H1 (cell line): ENCODE data around the gene SHISA9. TPM values are rescaled to one million over a fixed set of nuclear protein-coding genes. Genes with fewer than 3 reads are reported as not detected.

Experiments used
- CTCF ChIA-PET: fragments of 300-600 bp; sonication (Branson Sonifier 250); formaldehyde crosslinking; loops from one replicate; lab custom pipeline; 2021; ENCODE audit not compliant: partially characterized antibody; lab: Charles Lee
- POLR2A ChIA-PET: fragments of 300-600 bp; sonication (Branson Sonifier 250); formaldehyde crosslinking; loops from one replicate; lab custom pipeline; 2021; ENCODE audit warnings: inconsistent platforms; ENCODE audit not compliant: partially characterized antibody; lab: Charles Lee
- DNase-seq, 2 experiments: peaks; one replicate each; pipeline versions ENCODE4 v3.0.0 to v3.0.0-alpha.2; 2010 to 2022; ENCODE audit warnings: low spot score in 2 of 2, low read depth in 1 of 2, mixed read lengths in 1 of 2
- FAIRE-seq: peaks from 2 replicates; lab custom pipeline; 2011; peaks lifted over from hg19 to GRCh38; lab: Jason Lieb, UNC
- H2AFZ ChIP-seq: 2 replicates; pipeline ENCODE4 v1.8.1; 2012; ENCODE audit warnings: low read length, inconsistent platforms
- H2AK5ac ChIP-seq: 2 replicates; pipeline ENCODE4 v1.6.1; 2013; ENCODE audit warnings: low read depth, low read length
- H2BK120ac ChIP-seq: replicated peaks from 2 replicates; pipeline ENCODE3; 2013; ENCODE audit warnings: low read depth, low read length, inconsistent platforms
- H2BK12ac ChIP-seq: 2 replicates; pipeline ENCODE4 v1.6.1; 2013; ENCODE audit warnings: low read depth, low read length
- H2BK15ac ChIP-seq: 2 replicates; pipeline ENCODE4 v1.6.1; 2013; ENCODE audit warnings: low read length
- H2BK20ac ChIP-seq: 2 replicates; pipeline ENCODE4 v1.6.1; 2013; ENCODE audit warnings: low read length
- H2BK5ac ChIP-seq: 2 replicates; pipeline ENCODE4 v1.6.1; 2013; ENCODE audit warnings: low read depth, low read length
- H3K14ac ChIP-seq: 2 replicates; pipeline ENCODE4 v1.6.1; 2013; ENCODE audit warnings: inconsistent platforms; ENCODE audit not compliant: insufficient read length
- H3K18ac ChIP-seq: 2 replicates; pipeline ENCODE4 v1.6.1; 2013; ENCODE audit warnings: low read length; ENCODE audit errors: extremely low read depth
- H3K23ac ChIP-seq: 2 replicates; pipeline ENCODE4 v1.6.1; 2013; ENCODE audit warnings: inconsistent platforms; ENCODE audit not compliant: insufficient read length
- H3K23me2 ChIP-seq: 2 replicates; pipeline ENCODE4 v1.6.1; 2013; ENCODE audit warnings: low read depth, low read length
- H3K27ac ChIP-seq: 2 replicates; pipeline ENCODE4 v1.6.1; 2011; ENCODE audit warnings: low read depth, low read length, inconsistent platforms
- H3K27me3 ChIP-seq, 4 experiments: replicated peaks in 1 of 4; 1 replicate in 1 of 4; 2 replicates in 3 of 4; pipeline versions ENCODE4 v1.6.1 to v1.8.1; 2011 to 2013; ENCODE audit warnings: low read length in 3 of 4, mild to moderate bottlenecking in 3 of 4, inconsistent platforms in 2 of 4, mixed read lengths in 2 of 4, moderate library complexity in 1 of 4; ENCODE audit not compliant: control insufficient read depth in 3 of 4, insufficient read depth in 3 of 4; ENCODE audit errors: extremely low read depth in 1 of 4
- H3K36me3 ChIP-seq, 4 experiments: 2 replicates each; pipeline versions ENCODE4 v1.6.1 to v1.8.1; 2011 to 2013; ENCODE audit warnings: mild to moderate bottlenecking in 4 of 4, low read length in 3 of 4, moderate library complexity in 2 of 4, control low read depth in 1 of 4, inconsistent platforms in 1 of 4; ENCODE audit not compliant: insufficient read depth in 4 of 4, control insufficient read depth in 2 of 4
- H3K4ac ChIP-seq: replicated peaks from 2 replicates; pipeline ENCODE3; 2013; ENCODE audit warnings: low read length, low read depth, mixed read lengths, inconsistent platforms; ENCODE audit not compliant: insufficient read length
- H3K4me1 ChIP-seq, 4 experiments: replicated peaks in 1 of 4; 1 replicate in 1 of 4; 2 replicates in 3 of 4; pipeline versions ENCODE4 v1.6.1 to v1.8.1; 2011 to 2013; ENCODE audit warnings: low read length in 3 of 4, inconsistent platforms in 2 of 4, mixed read lengths in 1 of 4; ENCODE audit not compliant: insufficient read depth in 4 of 4, control insufficient read depth in 3 of 4
- H3K4me2 ChIP-seq, 2 experiments: 2 replicates each; pipeline versions ENCODE4 v1.6.1 to v1.8.1; 2011 to 2013; ENCODE audit warnings: low read depth in 2 of 2, low read length in 2 of 2, control low read depth in 1 of 2, inconsistent platforms in 1 of 2, mild to moderate bottlenecking in 1 of 2; ENCODE audit not compliant: insufficient read depth in 1 of 2
- H3K4me3 ChIP-seq, 4 experiments: fragments of 200-600, 300-600 bp in 1 of 4; sonication (generic), shearing (Covaris generic), sonication (Bioruptor Twin) in 1 of 4; 2 replicates each; pipeline versions ENCODE4 v1.5.1 to v1.8.1; 2011 to 2016; ENCODE audit warnings: low read length in 4 of 4, low read depth in 3 of 4, control low read depth in 2 of 4, inconsistent platforms in 2 of 4, mild to moderate bottlenecking in 2 of 4, mixed read lengths in 1 of 4, moderate library complexity in 1 of 4; ENCODE audit not compliant: insufficient read depth in 2 of 4; ENCODE audit errors: extremely low read depth in 1 of 4
- H3K56ac ChIP-seq: replicated peaks from 2 replicates; pipeline ENCODE3; 2013; ENCODE audit warnings: low read depth, mild to moderate bottlenecking, mixed read lengths, low read length, inconsistent platforms; ENCODE audit not compliant: insufficient read length
- H3K79me1 ChIP-seq: 2 replicates; pipeline ENCODE4 v1.6.1; 2013; ENCODE audit warnings: low read depth, low read length, control low read depth
- H3K79me2 ChIP-seq, 2 experiments: 2 replicates each; pipeline versions ENCODE4 v1.6.1 to v1.8.1; 2012 to 2013; ENCODE audit warnings: low read length in 2 of 2, mild to moderate bottlenecking in 2 of 2, inconsistent platforms in 1 of 2; ENCODE audit not compliant: insufficient read depth in 2 of 2, control insufficient read depth in 1 of 2
- H3K9ac ChIP-seq, 4 experiments: replicated peaks in 1 of 4; 1 replicate in 1 of 4; 2 replicates in 3 of 4; pipeline versions ENCODE4 v1.6.1 to v1.8.1; 2011 to 2013; ENCODE audit warnings: low read depth in 3 of 4, low read length in 3 of 4, control low read depth in 2 of 4, mild to moderate bottlenecking in 2 of 4, moderate library complexity in 2 of 4, inconsistent platforms in 1 of 4; ENCODE audit errors: extremely low read depth in 1 of 4
- H3K9me3 ChIP-seq, 2 experiments: 2 replicates each; pipeline versions ENCODE4 v1.6.1 to v1.8.1; 2012 to 2013; ENCODE audit warnings: mild to moderate bottlenecking in 2 of 2, moderate library complexity in 2 of 2, control low read depth in 1 of 2, inconsistent platforms in 1 of 2, low read depth in 1 of 2, low read length in 1 of 2, mixed read lengths in 1 of 2; ENCODE audit not compliant: insufficient read depth in 2 of 2
- H4K20me1 ChIP-seq, 2 experiments: replicated peaks in 1 of 2; 2 replicates each; pipeline versions ENCODE3 to v1.8.1; 2011 to 2013; ENCODE audit warnings: inconsistent platforms in 2 of 2, low read length in 2 of 2, mild to moderate bottlenecking in 1 of 2; ENCODE audit not compliant: insufficient read depth in 2 of 2, control insufficient read depth in 1 of 2
- H4K5ac ChIP-seq: 2 replicates; pipeline ENCODE4 v1.6.1; 2013; ENCODE audit warnings: low read length, low read depth, mixed read lengths, inconsistent platforms; ENCODE audit not compliant: insufficient read length
- H4K8ac ChIP-seq: 2 replicates; pipeline ENCODE4 v1.8.0; 2013; ENCODE audit warnings: mild to moderate bottlenecking, moderate library complexity, low read length, inconsistent platforms; ENCODE audit not compliant: insufficient read depth; ENCODE audit errors: extremely low read depth
- H4K91ac ChIP-seq: replicated peaks from 2 replicates; pipeline ENCODE3; 2013; ENCODE audit warnings: low read length, mixed read lengths, inconsistent platforms; ENCODE audit not compliant: insufficient read length
- BCL11A ChIP-seq, 2 experiments: IDR thresholded peaks; one replicate each; pipeline ENCODE4 v1.6.1; 2011; ENCODE audit warnings: low read depth in 2 of 2, low read length in 2 of 2, mild to moderate bottlenecking in 2 of 2
- CBX5 ChIP-seq: fragments of 300-800, 300-1000 bp; sonication (generic); IDR thresholded peaks from 2 replicates; pipeline ENCODE4 v1.7.1; 2016; ENCODE audit warnings: antibody characterized with exemption, low read length, low read depth
- CEBPB ChIP-seq: IDR thresholded peaks from 2 replicates; pipeline ENCODE4 v1.6.1; 2012; ENCODE audit warnings: low read depth, low read length
- GABPA ChIP-seq: IDR thresholded peaks from 2 replicates; pipeline ENCODE4 v1.6.1; 2011; ENCODE audit warnings: mild to moderate bottlenecking, low read length, moderate library complexity, borderline replicate concordance; ENCODE audit not compliant: insufficient read depth
- JUN ChIP-seq: IDR thresholded peaks from 2 replicates; pipeline ENCODE4 v1.6.1; 2011; ENCODE audit warnings: low read depth, mild to moderate bottlenecking, improper control_type of control experiment, low read length
- JUND ChIP-seq: IDR thresholded peaks from 2 replicates; pipeline ENCODE4 v1.6.1; 2011; ENCODE audit warnings: mild to moderate bottlenecking, improper control_type of control experiment, low read length
- NANOG ChIP-seq: IDR thresholded peaks from 2 replicates; pipeline ENCODE4 v1.6.1; 2011; ENCODE audit warnings: low read length, low read depth, mild to moderate bottlenecking, inconsistent platforms; ENCODE audit not compliant: insufficient read depth, poor library complexity, severe bottlenecking
- NRF1 ChIP-seq: IDR thresholded peaks from 2 replicates; pipeline ENCODE4 v1.6.1; 2011; ENCODE audit warnings: mild to moderate bottlenecking, low read depth, low read length, improper control_type of control experiment
- RBBP5 ChIP-seq: IDR thresholded peaks from 2 replicates; pipeline ENCODE4 v1.7.1; 2012; ENCODE audit warnings: low read depth, mild to moderate bottlenecking, inconsistent platforms, low read length, moderate library complexity, borderline replicate concordance
- SIX5 ChIP-seq: IDR thresholded peaks from 2 replicates; pipeline ENCODE4 v1.6.1; 2011; ENCODE audit warnings: mild to moderate bottlenecking, low read depth, low read length
- WGBS, 2 experiments: shearing (Covaris generic) in 1 of 2; methylation state at CpG; one replicate each; pipeline versions ENCODE4 v1.1.6 to v1.1.7; 2013 to 2015; ENCODE audit warnings: low lambda C conversion rate in 2 of 2, mixed read lengths in 2 of 2, inconsistent platforms in 1 of 2, low coverage in 1 of 2, missing lambda C conversion rate in 1 of 2; ENCODE audit not compliant: insufficient replicate concordance in 2 of 2, insufficient coverage in 1 of 2, insufficient read length in 1 of 2; ENCODE audit errors: extremely low coverage in 1 of 2, missing lambda C conversion rate in 1 of 2; 5-methylcytosine and 5-hydroxymethylcytosine counted together
- polyA plus RNA-seq, 7 experiments: library from polyadenylated mRNA; depleted of rRNA in 3 of 7; stranded (reverse) in 5 of 7; unstranded in 2 of 7; fragments of >200 nt in 5 of 7; fragments of 200-250 nt in 2 of 7; gene quantifications; 1 replicate in 5 of 7; 2 replicates in 1 of 7; 4 replicates in 1 of 7; pipeline versions ENCODE4 v1.2.1 to v1.2.3, GENCODE V29; 2011 to 2013; ENCODE audit warnings: missing spikeins in 2 of 7, mixed read lengths in 2 of 7
- total RNA-seq: library from RNA; stranded (reverse); fragmentation: NEBNext Ultra II Directional; extraction: Animal tissue kit (Norgen Biotek cat#: 25700); gene quantifications from 2 replicates; pipeline ENCODE4 v1.2.1, GENCODE V29; 2021
- TF ChIP-seq, protein P1 (sequence below): IDR thresholded peaks from 2 replicates; pipeline ENCODE4 v1.6.1; 2012; ENCODE audit warnings: inconsistent platforms
- TF ChIP-seq, protein P2 (sequence below): IDR thresholded peaks from 2 replicates; pipeline ENCODE4 v1.6.1; 2012; ENCODE audit warnings: inconsistent platforms
- TF ChIP-seq, protein P3 (sequence below): IDR thresholded peaks from 2 replicates; pipeline ENCODE4 v1.6.1; 2011; ENCODE audit warnings: low read length, improper control_type of control experiment

The SHISA9 gene
- total and polyA plus RNA-seq, 2 of the 8 experiments (the other 6 are each of a cell fraction or from before 2014, with no cell fraction given): 25.6 to 39.8 TPM

DNA sequence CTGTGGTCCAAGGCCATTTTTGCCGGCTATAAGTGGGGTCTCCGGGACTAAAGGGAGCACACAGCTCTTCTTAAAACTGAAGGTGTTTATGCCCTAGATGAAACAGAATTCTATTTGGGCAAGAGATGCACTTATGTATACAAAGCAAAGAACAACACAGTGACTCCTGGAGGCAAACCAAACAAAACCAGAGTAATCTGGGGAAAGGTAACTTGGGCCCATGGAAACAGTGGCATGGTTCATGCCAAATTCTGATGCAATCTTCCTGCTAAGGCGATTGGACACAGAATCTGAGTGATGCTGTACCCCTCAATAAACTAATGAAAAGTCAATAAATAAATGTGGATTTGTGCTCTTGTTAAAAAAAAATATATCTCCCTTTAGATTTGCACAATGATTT lies 20.2 kb upstream of the SHISA9 start:
- ChIA-PET CTCF (no interaction called here), POLR2A (no interaction called here)
- Histone ChIP-seq H3K4me3 (no peak overlapping the region), H2AFZ (no peak overlapping the region), H2AK5ac (no peak overlapping the region), H3K18ac (no peak overlapping the region), H3K79me1 (no peaks in the 10 kb centered on the region), H3K79me2 (no peaks in the 10 kb centered on the region), H3K9me3 (no peaks in the 10 kb centered on the region), H3K56ac (no peak overlapping the region), H4K5ac (no peak overlapping the region), H3K23ac (no peak overlapping the region), H2BK120ac (no peak overlapping the region), H3K23me2 (no peaks in the 10 kb centered on the region; the same call in 1 of the 2 replicates), H4K20me1 (no peaks in the 10 kb centered on the region), H3K4me2 (no peak overlapping the region), H2BK15ac (no peak overlapping the region), H3K14ac (no peak overlapping the region), H3K36me3 (no peaks in the 10 kb centered on the region), H3K9ac (no peak overlapping the region), H4K91ac (no peak overlapping the region), H3K27ac (no peak overlapping the region), H2BK5ac (no peak overlapping the region), H2BK20ac (no peak overlapping the region), H3K27me3 (no peaks in the 10 kb centered on the region), H4K8ac (no peak overlapping the region), H3K4ac (no peak overlapping the region), H3K4me1 (no peaks in the 10 kb centered on the region), H2BK12ac (no peak overlapping the region)
- no peak for FAIRE-seq
- WGBS, 2 experiments: 95% methylated on average over 3 of the region's 3 CpGs; no CpG with 5 or more reads in 1 of the 2 experiments
- no peak for DNase-seq
- TF ChIP-seq CEBPB (no peak), BCL11A (IDR thresholded peaks at IDR 0.05; ENCODE audit: low read depth in 2 of 2, low read length in 2 of 2) (no peak), NANOG (no peak), JUND (no peak), NRF1 (no peak), CBX5 (no peak), SIX5 (no peak), RBBP5 (no peak), GABPA (no peak), JUN (no peak)
- TF ChIP-seq, protein P1, sequence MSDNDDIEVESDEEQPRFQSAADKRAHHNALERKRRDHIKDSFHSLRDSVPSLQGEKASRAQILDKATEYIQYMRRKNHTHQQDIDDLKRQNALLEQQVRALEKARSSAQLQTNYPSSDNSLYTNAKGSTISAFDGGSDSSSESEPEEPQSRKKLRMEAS: no peak
- TF ChIP-seq, protein P2, sequence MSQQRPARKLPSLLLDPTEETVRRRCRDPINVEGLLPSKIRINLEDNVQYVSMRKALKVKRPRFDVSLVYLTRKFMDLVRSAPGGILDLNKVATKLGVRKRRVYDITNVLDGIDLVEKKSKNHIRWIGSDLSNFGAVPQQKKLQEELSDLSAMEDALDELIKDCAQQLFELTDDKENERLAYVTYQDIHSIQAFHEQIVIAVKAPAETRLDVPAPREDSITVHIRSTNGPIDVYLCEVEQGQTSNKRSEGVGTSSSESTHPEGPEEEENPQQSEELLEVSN: no peak
- TF ChIP-seq, protein P3, sequence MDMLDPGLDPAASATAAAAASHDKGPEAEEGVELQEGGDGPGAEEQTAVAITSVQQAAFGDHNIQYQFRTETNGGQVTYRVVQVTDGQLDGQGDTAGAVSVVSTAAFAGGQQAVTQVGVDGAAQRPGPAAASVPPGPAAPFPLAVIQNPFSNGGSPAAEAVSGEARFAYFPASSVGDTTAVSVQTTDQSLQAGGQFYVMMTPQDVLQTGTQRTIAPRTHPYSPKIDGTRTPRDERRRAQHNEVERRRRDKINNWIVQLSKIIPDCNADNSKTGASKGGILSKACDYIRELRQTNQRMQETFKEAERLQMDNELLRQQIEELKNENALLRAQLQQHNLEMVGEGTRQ: no peak
